Thyroid gland (tissue), 4 donors: ENCODE results near the gene ANKLE1.

Source experiments
- POLR2A ChIP-seq, 2 donors: fragments of 450-650 bp; IDR thresholded peaks; one replicate each; pipeline ENCODE4 v1.6.1; 2017; ENCODE audit warnings: antibody characterized with exemption in 2 of 2, mild to moderate bottlenecking in 2 of 2, moderate library complexity in 1 of 2
- TF ChIP-seq, protein P1 (sequence below), 6 experiments: fragments of 200-600 bp in 3 of 6; fragments of 450-650 bp in 3 of 6; sonication (generic) in 3 of 6; IDR thresholded peaks; one replicate each; pipeline ENCODE4 v1.5.1; 2016 to 2019; ENCODE audit warnings: antibody characterized with exemption in 6 of 6, mild to moderate bottlenecking in 2 of 6, inconsistent platforms in 1 of 6, moderate library complexity in 1 of 6

DNA sequence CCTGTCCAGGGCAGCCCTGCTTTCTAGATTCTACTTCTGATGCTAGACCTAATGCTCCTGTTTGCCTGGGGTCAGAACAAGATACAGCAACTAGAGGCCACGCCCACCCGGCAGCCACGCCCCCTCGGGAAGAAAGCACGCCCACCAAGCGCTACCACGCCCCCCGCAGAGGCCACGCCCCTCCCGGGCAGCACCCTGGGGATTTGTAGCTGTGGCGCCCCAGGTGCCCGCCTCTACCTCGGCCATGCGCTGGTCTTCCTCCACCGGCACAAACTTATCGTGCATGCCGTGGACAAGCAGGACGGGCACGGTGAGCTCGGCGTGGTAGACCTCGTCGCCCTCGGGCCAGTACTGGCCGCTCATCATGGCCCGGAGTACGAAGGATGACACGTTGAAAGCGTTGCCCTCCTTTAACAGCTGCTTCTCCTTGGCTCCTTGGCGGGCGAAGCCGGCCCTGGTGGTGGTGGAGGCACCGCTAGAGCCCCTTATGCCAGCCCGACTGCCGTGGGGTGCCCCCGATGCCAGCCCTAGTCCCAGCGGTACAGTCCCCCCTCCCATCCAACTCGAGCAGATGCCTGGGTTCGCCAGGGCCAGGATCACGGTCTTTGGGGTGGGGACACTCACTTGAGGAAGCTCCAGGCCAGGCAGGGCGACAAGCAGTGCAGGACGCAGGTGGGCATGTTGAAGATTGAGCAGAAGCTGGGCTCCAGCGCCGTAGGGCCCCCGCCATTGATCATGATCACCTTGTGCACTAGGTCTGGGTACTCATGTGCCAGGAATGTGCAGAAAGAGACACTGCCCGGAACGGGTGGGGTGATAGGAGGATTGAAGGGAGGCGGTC lies 12.6 kb downstream of the ANKLE1 start:
- TF ChIP-seq, protein P1, sequence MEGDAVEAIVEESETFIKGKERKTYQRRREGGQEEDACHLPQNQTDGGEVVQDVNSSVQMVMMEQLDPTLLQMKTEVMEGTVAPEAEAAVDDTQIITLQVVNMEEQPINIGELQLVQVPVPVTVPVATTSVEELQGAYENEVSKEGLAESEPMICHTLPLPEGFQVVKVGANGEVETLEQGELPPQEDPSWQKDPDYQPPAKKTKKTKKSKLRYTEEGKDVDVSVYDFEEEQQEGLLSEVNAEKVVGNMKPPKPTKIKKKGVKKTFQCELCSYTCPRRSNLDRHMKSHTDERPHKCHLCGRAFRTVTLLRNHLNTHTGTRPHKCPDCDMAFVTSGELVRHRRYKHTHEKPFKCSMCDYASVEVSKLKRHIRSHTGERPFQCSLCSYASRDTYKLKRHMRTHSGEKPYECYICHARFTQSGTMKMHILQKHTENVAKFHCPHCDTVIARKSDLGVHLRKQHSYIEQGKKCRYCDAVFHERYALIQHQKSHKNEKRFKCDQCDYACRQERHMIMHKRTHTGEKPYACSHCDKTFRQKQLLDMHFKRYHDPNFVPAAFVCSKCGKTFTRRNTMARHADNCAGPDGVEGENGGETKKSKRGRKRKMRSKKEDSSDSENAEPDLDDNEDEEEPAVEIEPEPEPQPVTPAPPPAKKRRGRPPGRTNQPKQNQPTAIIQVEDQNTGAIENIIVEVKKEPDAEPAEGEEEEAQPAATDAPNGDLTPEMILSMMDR (IDR thresholded peaks at IDR 0.05), result no peak
- TF ChIP-seq POLR2A (IDR thresholded peaks at IDR 0.05), result no peak
